Gastrocnemius medialis (tissue), 4 donors: ENCODE data around the gene PMVK. TPM values are rescaled to one million over a fixed set of nuclear protein-coding genes. Genes with fewer than 3 reads are reported as not detected.

Experiments used
- ATAC-seq, 2 donors: fragments of 150-250 bp; one replicate each; pipeline ENCODE4 v1.9.1; 2016
- DNase-seq, 2 donors: peaks; one replicate each; pipeline ENCODE4 v3.0.0-alpha.2; 2019
- H3K27ac ChIP-seq, 4 donors: fragments of 200-600 bp; sonication (generic); 1 replicate in 1 of 4; 2 replicates in 3 of 4; pipeline ENCODE4 v1.5.1; 2016 to 2018; ENCODE audit warnings: mild to moderate bottlenecking in 2 of 4, moderate library complexity in 1 of 4
- H3K27me3 ChIP-seq, 3 donors: fragments of 200-600 bp; sonication (generic) in 2 of 3; 1 replicate in 1 of 3; 2 replicates in 2 of 3; pipeline versions ENCODE4 v1.5.1 to v1.6.0; 2016 to 2019; ENCODE audit warnings: mild to moderate bottlenecking in 1 of 3, moderate library complexity in 1 of 3
- H3K36me3 ChIP-seq, 2 donors: fragments of 200-600 bp; sonication (generic) in 1 of 2; one replicate each; pipeline ENCODE4 v1.5.1; 2017 to 2018
- H3K4me1 ChIP-seq, 2 donors: fragments of 200-600 bp; sonication (generic) in 1 of 2; one replicate each; pipeline ENCODE4 v1.5.1; 2016 to 2017; ENCODE audit warnings: mild to moderate bottlenecking in 2 of 2
- H3K4me3 ChIP-seq, 4 donors: fragments of 200-600 bp; sonication (generic) in 3 of 4; 1 replicate in 1 of 4; 2 replicates in 3 of 4; pipeline ENCODE4 v1.5.1; 2016 to 2019; ENCODE audit warnings: mild to moderate bottlenecking in 2 of 4
- H3K9me3 ChIP-seq, 3 donors: fragments of 200-600 bp; sonication (generic) in 2 of 3; 1 replicate in 1 of 3; 2 replicates in 2 of 3; pipeline ENCODE4 v1.5.1; 2016 to 2019
- POLR2A ChIP-seq, 2 donors: fragments of 450-650 bp; IDR thresholded peaks; one replicate each; pipeline ENCODE4 v1.6.1; 2017; ENCODE audit warnings: antibody characterized with exemption in 2 of 2, mild to moderate bottlenecking in 2 of 2, moderate library complexity in 2 of 2
- in situ Hi-C, 4 donors: fragments of 200-750 bp; cut with MboI; loops; one replicate each; pipeline versions ENCODE4 v1.15.0 to v1.8.0; 2017; ENCODE audit warnings: low sequenced_read_pairs in 4 of 4
- intact Hi-C: fragments of 100-400 bp; cut with DNase I; formaldehyde crosslinking; loops from one replicate; pipeline ENCODE4 v1.15.1; 2023; ENCODE audit warnings: low total_unique reads
- total RNA-seq, 4 donors: library from RNA; depleted of rRNA; stranded (reverse); fragments of >200 nt; gene quantifications; one replicate each; pipeline versions ENCODE4 v1.1.0 to v1.2.3, GENCODE V29; 2016
- TF ChIP-seq, protein P1 (sequence below), 5 experiments: fragments of 450-650 bp in 3 of 5; fragments of 200-600 bp in 2 of 5; sonication (generic) in 2 of 5; IDR thresholded peaks in 4 of 5; conservative IDR thresholded peaks in 1 of 5; 1 replicate in 4 of 5; 2 replicates in 1 of 5; pipeline ENCODE4 v1.5.1; 2016 to 2019; ENCODE audit warnings: antibody characterized with exemption in 5 of 5, mild to moderate bottlenecking in 3 of 5, moderate library complexity in 3 of 5

PMVK gene
- total RNA-seq, 4 donors from 2014 or later: 4.6 to 7.6 (median 6.1) TPM

DNA sequence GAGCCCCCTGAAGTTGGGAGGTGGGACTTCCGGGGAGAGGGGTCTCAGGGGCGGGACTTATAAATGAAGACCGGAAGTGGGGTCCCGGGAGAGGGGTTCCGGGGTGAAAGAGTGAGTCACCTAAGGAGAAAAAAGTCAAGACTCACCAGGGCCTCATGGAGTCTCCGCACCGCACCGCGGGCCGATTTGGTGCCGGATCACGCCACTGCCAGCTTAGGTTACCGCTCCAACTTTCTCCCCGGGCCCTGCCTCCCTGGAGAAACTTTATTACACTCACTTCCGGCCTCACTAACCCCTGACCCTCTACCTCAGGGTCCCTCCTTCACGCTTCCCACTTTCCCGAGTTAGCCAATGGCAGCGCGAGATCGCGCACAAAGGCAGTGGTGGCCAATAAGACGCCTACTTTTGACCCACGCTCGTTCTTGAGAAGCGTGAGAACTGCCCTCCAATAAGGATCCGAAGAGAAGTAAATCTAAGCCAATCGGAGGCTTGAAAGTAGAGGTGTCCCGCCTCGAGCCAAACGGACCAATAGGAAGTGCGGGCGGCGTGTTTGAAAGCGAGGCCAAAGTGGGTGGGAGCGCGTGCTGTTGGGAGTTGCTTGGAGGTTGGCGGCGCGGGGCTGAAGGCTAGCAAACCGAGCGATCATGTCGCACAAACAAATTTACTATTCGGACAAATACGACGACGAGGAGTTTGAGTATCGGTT, 37.7 kb upstream of the PMVK start, which contains the start of gene CKS1B:
TSS of gene CKS1B (plus strand) at position 580 of the 706 bp plus-strand sequence. CDS start at position 645, 65 bp downstream.
- peak; percentile 72 to 73 for TF ChIP-seq POLR2A (IDR thresholded peaks at IDR 0.05)
- TF ChIP-seq, protein P1, sequence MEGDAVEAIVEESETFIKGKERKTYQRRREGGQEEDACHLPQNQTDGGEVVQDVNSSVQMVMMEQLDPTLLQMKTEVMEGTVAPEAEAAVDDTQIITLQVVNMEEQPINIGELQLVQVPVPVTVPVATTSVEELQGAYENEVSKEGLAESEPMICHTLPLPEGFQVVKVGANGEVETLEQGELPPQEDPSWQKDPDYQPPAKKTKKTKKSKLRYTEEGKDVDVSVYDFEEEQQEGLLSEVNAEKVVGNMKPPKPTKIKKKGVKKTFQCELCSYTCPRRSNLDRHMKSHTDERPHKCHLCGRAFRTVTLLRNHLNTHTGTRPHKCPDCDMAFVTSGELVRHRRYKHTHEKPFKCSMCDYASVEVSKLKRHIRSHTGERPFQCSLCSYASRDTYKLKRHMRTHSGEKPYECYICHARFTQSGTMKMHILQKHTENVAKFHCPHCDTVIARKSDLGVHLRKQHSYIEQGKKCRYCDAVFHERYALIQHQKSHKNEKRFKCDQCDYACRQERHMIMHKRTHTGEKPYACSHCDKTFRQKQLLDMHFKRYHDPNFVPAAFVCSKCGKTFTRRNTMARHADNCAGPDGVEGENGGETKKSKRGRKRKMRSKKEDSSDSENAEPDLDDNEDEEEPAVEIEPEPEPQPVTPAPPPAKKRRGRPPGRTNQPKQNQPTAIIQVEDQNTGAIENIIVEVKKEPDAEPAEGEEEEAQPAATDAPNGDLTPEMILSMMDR (IDR thresholded peaks at IDR 0.05 in 4 of 5, conservative IDR thresholded peaks at IDR 0.05 in 1 of 5): no peak
- Histone ChIP-seq H3K4me3 (peak within 1 kb of the TSS; percentile 67 to 75 (median 74)), H3K27me3 (no peaks in the 10 kb centered on the region), H3K36me3 (no peaks in the 10 kb centered on the region), H3K27ac (peak within 1 kb of the TSS; percentile 93 to 96 (median 95)), H3K4me1 (peaks cover 49 to 54% of the 10 kb centered on the region in 2 donors), H3K9me3 (no peaks in the 10 kb centered on the region)
- ATAC-seq: peak; percentile 83
- in situ Hi-C loops: loop anchor here in 1 of 4 donors (25.0 kb wide), 1 partner anchor 88 kb away; the partner anchor contains the start of genes ADAM15 and EFNA4
- intact Hi-C loops: loop anchor here (1.0 to 5.0 kb wide), 4 partner anchors 9 to 113 kb away; partner anchors contain the start of genes ADAM15 and FLAD1
- peak; percentile 97 to 99 for DNase-seq

DNA sequence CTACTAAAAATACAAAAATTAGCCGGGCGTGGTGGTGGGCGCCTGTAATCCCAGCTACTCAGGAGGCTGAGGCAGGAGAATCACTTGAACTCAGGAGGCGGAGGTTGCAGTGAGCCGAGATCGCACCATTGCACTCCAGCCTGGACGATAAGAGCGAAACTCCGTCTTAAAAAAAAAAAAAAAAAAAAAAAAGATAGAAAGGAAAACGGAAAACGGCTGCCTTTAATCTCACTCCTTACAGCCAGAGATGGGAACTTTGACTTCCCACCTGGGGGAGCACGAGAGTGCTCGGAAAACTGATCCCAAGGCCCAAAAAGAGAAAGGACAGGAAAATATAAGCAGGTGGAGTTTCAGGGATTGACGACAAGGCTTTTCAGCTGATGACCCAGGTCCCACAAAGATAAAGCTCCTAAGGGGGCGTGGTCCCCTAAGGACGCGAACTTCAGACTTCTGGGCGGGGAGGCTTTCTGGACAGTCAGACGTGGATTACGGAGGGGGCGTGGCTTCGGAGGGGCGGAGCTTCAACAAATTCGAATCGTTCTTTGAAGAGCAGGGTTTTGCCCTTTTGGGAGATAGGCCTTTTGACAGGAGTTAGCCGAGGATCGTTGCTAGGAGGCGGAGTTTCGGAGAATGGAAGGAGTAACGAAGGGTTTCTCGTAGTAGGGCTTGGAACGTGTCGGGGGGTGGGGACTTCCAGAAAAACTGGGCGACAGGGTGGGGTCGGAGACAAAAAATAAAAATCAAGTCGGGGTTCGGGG, 37.0 kb upstream of the PMVK start:
- Histone ChIP-seq H3K36me3 (no peaks in the 10 kb centered on the region), H3K27me3 (no peaks in the 10 kb centered on the region), H3K27ac (peak overlapping the region; percentile 93 to 96 (median 95)), H3K4me1 (peaks cover 52 to 54% of the 10 kb centered on the region in 2 donors), H3K4me3 (peak overlapping the region; percentile 64 to 75 (median 74)), H3K9me3 (no peaks in the 10 kb centered on the region)
- intact Hi-C loops (loop anchor here (1.0 to 5.0 kb wide), 4 partner anchors 10 to 114 kb away; partner anchors contain the start of genes ADAM15 and FLAD1), in situ Hi-C loops (loop anchor here in 1 of 4 donors (25.0 kb wide), 1 partner anchor 89 kb away; the partner anchor contains the start of genes ADAM15 and EFNA4)
- TF ChIP-seq POLR2A (IDR thresholded peaks at IDR 0.05): peak in 1 of 2 donors; percentile 64
- TF ChIP-seq, protein P1 (IDR thresholded peaks at IDR 0.05 in 4 of 5, conservative IDR thresholded peaks at IDR 0.05 in 1 of 5): no peak
- peak; percentile 92 to 95 for DNase-seq
- ATAC-seq: peak; percentile 46 to 54

DNA sequence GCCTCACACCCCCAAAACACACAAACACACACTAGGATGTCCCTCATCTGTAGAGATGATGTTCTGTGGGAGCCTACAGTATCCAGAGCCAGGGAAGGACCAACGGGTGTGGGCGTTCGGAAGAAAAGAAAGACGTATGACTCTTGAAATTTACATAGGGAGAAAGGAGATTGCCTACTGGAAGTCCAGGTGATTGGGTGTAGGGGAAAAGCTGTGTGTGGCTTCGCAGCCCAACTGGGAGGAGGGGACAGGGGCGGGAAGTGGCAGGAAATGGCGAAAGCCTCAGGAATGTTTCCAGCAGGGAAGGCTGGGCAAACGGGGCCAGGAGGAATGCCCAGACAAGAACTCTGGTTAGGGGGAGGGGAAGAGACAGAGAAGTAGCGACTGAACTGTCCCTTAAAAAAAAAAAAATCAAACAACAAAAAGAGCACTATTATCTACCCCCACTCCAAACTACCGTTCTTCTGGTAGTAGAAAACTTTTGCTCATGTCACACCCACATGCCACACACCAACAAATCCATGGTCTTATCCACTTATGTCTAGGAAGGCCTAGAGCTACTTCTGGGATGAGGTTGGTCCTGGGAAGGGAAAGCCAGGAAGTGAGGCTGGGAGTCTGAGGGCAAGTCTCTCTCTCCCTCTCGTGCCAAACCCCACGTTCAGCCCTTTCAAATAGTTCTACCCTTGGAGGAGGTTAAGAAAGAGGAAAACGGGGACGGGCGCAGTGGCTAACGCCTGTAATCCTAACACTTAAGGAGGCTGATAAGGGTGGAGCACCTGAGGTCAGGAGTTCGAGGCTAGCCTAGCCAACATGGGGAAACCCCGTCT, 36.2 kb upstream of the PMVK start:
- intact Hi-C loops: loop anchor here (5.0 kb wide), 2 partner anchors 80 to 115 kb away; partner anchors contain the start of gene ADAM15
- DNase-seq (peak in 1 of 2 donors; percentile 67), ATAC-seq (no peak)
- peaks cover 52 to 54% of the 10 kb centered on the region in 2 donors for H3K4me1 ChIP-seq
- peaks cover 0 to 8% of the 10 kb centered on the region in 2 donors for H3K36me3 ChIP-seq
- in situ Hi-C loops: loop anchor here in 1 of 4 donors (25.0 kb wide), 1 partner anchor 90 kb away; the partner anchor contains the start of genes ADAM15 and EFNA4
- peak overlapping the region; percentile 93 to 96 (median 95) for H3K27ac ChIP-seq
- peak overlapping the region; percentile 64 to 75 (median 74) for H3K4me3 ChIP-seq
- no peaks in the 10 kb centered on the region for H3K9me3 ChIP-seq
- no peaks in the 10 kb centered on the region for H3K27me3 ChIP-seq
- TF ChIP-seq, protein P1 (IDR thresholded peaks at IDR 0.05 in 4 of 5, conservative IDR thresholded peaks at IDR 0.05 in 1 of 5): no peak
- peak in 1 of 2 donors; percentile 34 for TF ChIP-seq POLR2A (IDR thresholded peaks at IDR 0.05)

DNA sequence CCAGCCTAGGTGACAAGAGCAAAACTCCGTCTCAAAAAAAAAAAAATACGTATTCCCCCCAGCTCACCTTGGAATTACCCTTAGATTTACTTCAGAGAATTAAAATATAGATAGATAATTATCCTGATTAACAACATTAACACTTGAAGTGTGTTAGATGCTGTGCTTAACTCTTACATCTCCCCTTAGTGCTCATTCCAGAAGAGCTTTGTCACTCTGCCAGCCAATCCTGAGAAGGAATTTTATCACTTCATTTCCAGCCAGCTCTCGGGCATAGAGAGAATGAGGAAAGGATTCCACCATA, 35.6 kb upstream of the PMVK start:
- Histone ChIP-seq H3K36me3 (peaks cover 0 to 14% of the 10 kb centered on the region in 2 donors), H3K9me3 (no peaks in the 10 kb centered on the region), H3K27ac (peak overlapping the region; percentile 93 to 96 (median 95)), H3K4me3 (peak overlapping the region in 3 of 4 donors; percentile 64 to 75 (median 73)), H3K27me3 (no peaks in the 10 kb centered on the region), H3K4me1 (peaks cover 52 to 54% of the 10 kb centered on the region in 2 donors)
- ATAC-seq (no peak), DNase-seq (no peak)
- no peak for TF ChIP-seq POLR2A (IDR thresholded peaks at IDR 0.05)
- TF ChIP-seq, protein P1 (IDR thresholded peaks at IDR 0.05 in 4 of 5, conservative IDR thresholded peaks at IDR 0.05 in 1 of 5): no peak
- intact Hi-C loops: loop anchor here (5.0 kb wide), 2 partner anchors 80 to 115 kb away; partner anchors contain the start of gene ADAM15
- in situ Hi-C loops: loop anchor here in 1 of 4 donors (25.0 kb wide), 1 partner anchor 90 kb away; the partner anchor contains the start of genes ADAM15 and EFNA4
